NCI-H2171 treated with DMSO at 0.1 percent for 48 hours (cell line): ENCODE measurements around the gene GTF2H2.
"Not testable (repeated sequence)": the region's sequence is repeated elsewhere in the genome, so short reads cannot be mapped to it uniquely, and the experiment has no call there.

Experiments
- DNase-seq: peaks from one replicate; lab custom pipeline; 2025; lab: John Stamatoyannopoulos, UW

Gene GTF2H2

GRCh38 chr5:71067262-71067928, at the start of gene GTF2H2:
GTF2H2 (minus strand) TSS chr5:71067676; CDS start chr5:71062763, 4,913 bp downstream.
- DNase-seq: not testable (repeated sequence)

- DNase-seq: not testable (repeated sequence)
Observed at GRCh38 chr5:71109730-71110275, 42.3 kb upstream of the GTF2H2 start.

DNA sequence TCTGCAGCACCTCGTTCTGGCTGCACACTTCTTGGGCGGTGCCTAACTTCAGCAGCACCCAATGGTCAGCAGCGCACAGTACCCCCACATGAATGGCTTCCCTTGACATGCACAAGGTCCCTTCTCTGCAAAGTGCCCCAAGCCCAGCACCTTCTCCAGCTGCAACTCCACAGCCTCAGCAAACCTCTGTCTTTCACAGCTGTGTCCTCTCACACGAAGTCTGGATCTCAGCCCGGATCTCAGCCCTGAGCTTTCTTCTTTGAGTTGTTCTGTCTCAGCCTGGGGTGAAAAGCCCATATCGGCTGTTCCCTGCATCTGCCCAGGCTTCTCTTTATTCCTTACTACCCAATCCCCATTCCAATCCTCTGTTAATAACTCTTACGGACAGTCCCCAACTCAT, 32.5 kb upstream of the GTF2H2 start:
- not testable (repeated sequence) for DNase-seq

- DNase-seq: not testable (repeated sequence)
Observed at GRCh38 chr5:71097930-71098203, 30.4 kb upstream of the GTF2H2 start.

DNA sequence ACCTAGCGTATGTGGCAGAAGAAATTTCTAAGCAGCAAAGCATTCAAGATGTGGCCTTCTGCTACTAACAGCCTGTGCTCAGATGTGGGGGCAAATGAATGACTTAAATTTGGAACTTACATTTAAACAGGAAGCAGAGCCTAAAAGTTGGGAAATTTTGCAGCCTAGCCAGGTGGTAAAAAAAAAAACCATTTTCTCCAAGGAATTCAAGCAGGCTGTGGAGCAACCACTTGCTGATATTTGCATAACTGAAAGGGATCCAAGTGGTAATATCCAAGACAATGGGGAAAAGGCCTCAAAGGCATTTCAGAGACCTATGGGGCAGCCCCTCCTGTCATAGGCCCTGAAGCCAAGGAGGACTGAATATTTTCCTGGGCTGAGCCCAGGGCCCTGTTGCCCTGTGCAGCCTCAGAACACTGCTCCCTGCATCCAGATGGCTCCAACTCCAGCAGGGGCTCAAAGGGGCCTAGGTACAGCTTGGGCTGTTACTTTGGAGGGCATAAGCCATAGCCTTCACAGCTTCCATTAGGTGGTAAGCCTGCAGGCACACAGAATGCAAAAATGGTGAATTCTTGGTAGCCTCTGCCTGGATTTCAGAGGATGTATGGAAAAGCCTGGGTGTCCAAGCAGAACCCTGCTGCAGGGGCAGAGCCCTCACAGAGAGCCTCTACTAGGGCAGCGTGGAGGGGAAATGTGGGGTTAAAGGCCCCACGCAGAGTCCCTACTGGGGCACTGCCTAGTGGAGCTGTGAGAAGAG, 29.9 kb upstream of the GTF2H2 start:
- not testable (repeated sequence) for DNase-seq

DNA sequence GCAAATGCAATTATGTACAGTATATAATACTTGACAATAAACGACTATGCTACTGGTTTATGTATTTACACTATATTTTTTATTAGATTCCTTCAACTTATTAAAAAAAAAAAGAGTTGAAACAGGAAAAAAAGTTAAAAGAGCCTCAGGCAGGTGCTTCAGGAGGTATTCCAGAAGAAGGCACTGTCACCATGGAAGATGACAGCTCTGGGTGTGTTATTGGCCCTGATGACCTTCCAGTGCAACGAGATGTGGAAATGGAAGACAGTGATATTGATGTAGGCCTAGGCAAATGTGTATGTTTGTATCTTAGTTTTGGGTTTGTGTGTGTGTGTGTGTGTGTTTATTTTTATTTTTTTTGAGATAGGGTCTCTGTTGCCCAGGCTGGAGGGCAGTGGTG, 22.3 kb upstream of the GTF2H2 start:
- DNase-seq: not testable (repeated sequence)

GRCh38 chr5:71088754-71089153, 21.3 kb upstream of the GTF2H2 start:
- not testable (repeated sequence) for DNase-seq

GRCh38 chr5:71086145-71086544, 18.7 kb upstream of the GTF2H2 start:
- DNase-seq: not testable (repeated sequence)

DNA sequence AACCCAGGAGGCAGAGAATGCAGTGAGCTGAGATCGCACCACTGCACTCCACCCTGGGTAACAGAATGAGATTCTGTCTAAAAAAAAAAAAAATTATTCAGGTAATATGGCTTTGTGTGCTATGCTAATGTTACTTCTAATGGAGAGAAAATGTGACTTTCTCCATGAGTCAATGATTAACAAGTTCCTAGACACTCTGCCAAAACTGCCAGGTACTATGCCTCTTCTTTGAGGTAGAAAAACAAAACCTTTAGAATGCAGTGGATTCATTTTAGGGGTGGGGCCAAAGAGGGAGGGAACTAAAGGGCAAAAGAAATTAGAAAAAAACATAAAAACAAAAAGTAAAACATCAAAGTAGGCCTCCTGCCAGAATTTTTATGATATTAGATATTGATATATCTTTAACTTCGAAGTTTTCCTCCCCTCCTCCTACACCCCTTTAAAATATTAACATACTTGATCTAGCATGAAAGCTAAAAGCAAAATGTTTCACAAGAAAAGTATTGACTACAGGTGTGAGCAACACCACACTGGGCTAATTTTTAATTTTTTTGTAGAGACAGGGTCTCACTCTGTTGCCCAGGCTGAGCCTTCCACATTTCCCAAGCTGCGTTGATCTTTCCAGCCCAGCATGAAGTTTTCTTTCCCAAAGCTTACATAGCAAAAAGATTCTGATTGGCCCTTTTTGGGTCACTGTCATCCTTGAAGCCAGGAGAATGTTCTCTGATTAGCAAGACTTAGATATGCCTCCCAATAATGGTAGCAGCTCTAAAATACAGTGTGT, 17.0 kb upstream of the GTF2H2 start:
- DNase-seq: not testable (repeated sequence)

- DNase-seq: not testable (repeated sequence)
Observed at GRCh38 chr5:71082898-71083297, 15.4 kb upstream of the GTF2H2 start.

- DNase-seq: not testable (repeated sequence)
Observed at GRCh38 chr5:71082340-71082739, 14.9 kb upstream of the GTF2H2 start.

- DNase-seq: not testable (repeated sequence)
Observed at GRCh38 chr5:71061322-71061721, 6.2 kb downstream of the GTF2H2 start.

DNA sequence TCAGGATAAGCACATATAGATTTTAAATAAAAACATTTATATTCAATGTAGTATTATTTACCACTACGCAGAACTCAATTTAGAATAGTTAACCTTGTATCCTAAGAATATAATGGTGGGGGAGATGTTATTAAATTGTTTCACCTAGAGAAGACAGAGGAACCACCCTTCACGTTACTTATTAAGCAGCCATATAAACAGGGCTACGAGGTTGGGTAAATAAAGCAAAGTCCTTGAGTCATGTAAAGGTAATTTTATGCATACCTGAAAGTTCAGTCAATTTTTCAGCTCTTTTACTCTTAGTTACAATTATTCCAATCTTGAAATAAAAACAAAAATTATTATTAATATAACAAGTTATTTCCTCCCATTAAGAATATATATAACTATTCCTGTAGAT, 8.1 kb downstream of the GTF2H2 start:
- DNase-seq: not testable (repeated sequence)

DNA sequence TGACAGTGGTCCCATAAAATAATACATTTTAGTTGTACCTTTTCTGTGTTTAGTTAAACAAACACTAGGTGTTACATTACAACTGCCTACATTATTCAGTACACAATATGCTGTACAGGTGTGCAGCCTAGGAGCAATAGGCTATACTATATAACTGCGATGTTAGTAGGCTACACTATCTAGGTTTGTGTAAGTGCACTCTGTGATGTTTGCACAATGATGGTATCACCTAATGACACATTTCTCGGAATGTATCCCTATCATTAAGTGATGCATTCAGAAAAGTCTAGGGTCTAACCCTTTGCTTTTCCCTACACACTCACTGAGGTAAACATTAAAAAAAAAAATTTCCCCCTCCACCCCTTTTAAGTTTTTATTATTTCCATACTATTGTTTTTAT, 22.7 kb downstream of the GTF2H2 start:
- DNase-seq: not testable (repeated sequence)

DNA sequence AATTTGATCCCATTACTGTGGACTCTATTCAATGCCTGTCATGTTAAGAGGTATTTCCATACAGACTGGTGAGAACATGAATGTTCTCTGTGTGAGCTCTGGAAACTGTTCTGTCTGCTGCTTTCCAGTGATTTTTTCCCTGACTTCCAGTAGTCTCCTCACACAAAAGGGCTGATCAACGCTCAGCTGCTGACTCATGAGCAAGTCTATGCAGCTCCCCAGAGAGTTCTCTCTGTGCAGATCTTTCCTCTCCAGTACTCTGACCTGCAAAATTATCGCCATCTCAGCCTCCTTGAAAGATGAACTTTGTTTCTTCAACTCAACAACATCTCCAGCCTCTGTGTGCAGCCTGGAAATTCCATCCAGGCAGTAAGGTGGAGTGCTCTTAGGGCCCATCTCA, 23.3 kb downstream of the GTF2H2 start:
- not testable (repeated sequence) for DNase-seq

- DNase-seq: not testable (repeated sequence)
Observed at GRCh38 chr5:71031046-71031776, 36.3 kb downstream of the GTF2H2 start.

DNA sequence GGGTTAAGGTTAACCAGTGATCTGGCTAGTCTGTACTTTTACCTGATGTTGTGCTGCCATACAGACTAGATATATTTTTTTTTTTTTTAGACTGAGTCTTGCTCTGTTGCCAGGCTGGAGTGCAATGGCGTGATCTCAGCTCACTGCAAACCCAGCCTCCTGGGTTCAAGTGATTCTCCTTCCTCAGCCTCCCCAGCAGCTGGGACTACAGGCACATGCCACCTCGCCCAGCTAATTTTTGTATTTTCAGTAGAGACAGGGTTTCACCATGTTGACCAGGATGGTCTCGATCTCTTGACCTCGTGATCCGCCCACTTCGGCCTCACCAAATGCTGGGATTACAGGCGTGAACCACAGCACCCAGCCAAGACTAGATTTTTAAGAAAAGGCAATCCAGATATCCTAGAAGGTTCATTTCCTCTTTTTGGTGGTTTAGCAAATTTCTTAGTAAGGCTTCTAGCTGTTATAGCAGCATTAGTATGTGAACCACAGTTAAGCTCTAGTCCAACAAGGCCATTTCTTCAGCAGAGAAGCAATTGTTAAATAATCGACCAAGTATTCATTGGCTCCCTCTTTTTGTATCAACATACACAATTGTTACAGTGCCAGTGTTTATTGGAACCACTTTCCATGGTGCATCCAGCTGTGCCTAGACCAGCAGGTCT, 42.1 kb downstream of the GTF2H2 start, which contains the start of gene NAIP:
Gene NAIP, minus strand, starts transcription at position 51 of the 665 bp plus-strand sequence. CDS start 12,424 bp downstream, outside the sequence.
- DNase-seq: not testable (repeated sequence)

DNA sequence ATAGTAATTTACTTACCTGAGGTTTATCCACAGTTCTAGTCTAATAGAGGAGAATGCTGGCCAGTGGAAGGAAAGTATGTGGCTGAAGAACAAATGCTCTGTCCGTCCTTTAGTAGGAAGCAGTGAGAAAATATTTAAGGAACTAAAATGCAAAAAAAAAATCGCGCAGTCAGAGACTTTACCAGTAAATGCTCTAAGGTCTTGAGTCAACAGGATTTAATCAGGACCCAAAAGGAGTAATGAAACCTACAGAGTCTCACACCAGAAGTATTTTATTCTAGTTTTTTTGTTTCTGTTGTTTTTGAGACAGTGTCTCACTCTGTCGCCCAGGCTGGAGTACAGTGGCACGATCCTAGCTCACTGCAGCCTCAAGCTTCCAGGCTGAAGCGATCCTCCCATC, 46.8 kb downstream of the GTF2H2 start:
- DNase-seq: not testable (repeated sequence)

DNA sequence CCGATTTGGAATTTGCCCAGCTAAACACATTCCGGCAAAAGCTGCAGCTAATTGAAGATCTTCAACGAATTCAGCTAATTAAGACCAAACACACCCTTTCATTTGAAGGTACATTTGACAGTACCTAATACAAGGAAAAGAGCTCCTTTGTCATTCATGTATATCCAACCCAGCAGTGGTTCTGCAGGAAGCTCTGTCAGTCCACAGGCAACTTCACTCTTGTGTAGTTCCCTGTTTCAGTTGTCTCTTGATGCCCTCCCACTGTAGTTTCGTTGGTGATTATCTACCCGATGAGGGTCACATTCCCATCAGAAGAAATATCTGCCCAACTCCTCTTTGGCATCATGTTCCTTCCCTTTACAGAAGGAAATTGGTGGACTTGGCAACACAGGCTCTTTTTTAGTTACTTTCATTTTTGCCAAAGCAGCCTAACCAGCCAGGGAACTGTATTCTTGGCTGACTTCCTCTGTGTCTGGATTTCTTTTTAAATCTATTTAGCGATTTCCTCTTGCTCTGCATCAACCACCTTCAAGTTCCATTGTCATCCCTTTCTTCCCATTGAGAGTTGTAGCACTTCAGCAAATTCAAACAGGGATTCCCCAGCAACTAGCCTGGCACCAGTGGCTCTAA, 49.0 kb downstream of the GTF2H2 start:
- DNase-seq: not testable (repeated sequence)

- DNase-seq: no peak
Observed at GRCh38 chr5:71014176-71014575, 53.3 kb downstream of the GTF2H2 start.
